ENCODE data around the gene CTAGE8. TPM values are rescaled to one million over a fixed set of nuclear protein-coding genes. Genes with fewer than 3 reads are reported as not detected.
"Not testable (repeated sequence)": the region's sequence is repeated elsewhere in the genome, so short reads cannot be mapped to it uniquely, and the experiment has no call there.

CTAGE8 gene, protein sequence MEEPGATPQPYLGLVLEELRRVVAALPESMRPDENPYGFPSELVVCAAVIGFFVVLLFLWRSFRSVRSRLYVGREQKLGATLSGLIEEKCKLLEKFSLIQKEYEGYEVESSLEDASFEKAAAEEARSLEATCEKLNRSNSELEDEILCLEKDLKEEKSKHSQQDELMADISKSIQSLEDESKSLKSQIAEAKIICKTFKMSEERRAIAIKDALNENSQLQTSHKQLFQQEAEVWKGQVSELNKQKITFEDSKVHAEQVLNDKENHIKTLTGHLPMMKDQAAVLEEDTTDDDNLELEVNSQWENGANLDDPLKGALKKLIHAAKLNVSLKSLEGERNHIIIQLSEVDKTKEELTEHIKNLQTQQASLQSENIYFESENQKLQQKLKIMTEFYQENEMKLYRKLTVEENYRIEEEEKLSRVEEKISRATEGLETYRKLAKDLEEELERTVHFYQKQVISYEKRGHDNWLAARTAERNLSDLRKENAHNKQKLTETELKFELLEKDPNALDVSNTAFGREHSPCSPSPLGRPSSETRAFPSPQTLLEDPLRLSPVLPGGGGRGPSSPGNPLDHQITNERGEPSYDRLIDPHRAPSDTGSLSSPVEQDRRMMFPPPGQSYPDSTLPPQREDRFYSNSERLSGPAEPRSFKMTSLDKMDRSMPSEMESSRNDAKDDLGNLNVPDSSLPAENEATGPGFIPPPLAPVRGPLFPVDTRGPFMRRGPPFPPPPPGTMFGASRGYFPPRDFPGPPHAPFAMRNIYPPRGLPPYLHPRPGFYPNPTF
- 3.2 TPM for total RNA-seq

DNA sequence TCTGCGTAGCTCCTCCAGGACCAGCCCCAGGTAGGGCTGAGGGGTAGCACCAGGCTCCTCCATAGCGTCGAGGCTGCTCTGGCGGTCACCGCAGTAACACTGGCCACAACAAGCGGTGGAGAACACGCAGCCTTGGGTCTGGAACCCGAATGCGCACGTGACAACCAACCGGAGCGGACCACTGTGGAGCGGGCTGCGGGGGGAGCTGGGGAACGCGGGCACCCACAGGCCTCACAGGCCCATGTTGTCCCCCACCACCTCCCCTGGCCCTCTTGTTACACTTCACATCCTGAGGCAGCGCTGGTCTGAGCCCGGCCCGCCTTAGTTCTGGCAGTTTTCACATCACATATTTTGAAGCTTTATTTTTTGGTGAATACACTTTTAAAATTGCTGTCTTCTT, at the start of gene CTAGE8:
Gene CTAGE8 (minus strand): TSS at position 101 of the 400 bp plus-strand sequence. CDS start 38 bp downstream, at position 63.
- DNase-seq (ENCODE audit: low spot score): not testable (repeated sequence)

DNA sequence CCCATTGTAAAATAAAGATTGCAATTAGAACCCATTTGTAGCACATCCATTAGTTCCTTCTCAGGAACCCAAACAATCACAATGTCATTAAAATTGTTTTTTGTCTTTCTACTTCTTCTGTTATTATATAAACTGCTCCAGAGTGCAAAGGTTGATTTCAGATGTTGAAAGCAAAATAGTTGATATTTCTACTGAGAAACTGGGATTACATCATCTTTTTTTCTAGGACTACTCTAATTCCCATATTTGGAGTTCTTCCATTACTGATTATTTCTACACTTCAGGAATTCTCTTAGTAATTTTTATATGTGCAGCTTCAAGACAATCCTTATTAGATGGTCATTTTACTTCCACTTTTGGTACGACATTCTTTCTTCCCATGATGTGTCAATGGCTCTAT, 48.4 kb upstream of the CTAGE8 start:
- DNase-seq (ENCODE audit: low spot score): not testable (repeated sequence)

DNA sequence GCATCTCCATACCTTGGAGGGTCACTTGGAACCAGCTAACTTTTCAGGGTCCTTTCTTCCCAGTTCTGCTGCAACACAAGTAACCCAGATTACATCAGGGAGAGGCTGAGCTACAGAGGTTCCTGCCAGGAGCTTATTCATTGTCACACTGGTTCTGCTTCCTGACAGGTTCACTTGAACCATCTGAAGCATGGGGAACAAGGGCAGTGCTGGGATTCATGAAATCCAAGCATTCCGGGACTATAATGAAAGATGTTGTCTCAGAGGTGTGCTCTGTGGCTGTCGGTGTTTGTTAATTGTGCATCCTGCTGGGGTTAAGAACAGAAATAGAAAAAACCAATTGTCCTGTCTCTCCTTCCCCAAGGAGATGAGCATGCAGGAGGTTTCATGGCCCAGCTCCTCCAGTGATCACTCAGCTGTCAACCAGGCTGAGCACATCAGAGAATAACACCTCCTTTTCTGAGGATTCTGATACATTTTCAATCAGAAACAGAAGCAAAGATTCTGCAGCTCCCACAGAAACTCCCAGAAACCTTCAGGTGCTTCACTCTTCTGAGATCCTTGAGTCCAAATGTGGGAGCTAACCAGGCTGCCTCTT, 42.9 kb upstream of the CTAGE8 start, which contains the start of gene OR2A1:
Gene OR2A1 (plus strand): TSS at position 548 of the 598 bp plus-strand sequence. CDS start 5,706 bp downstream, outside the sequence.
- DNase-seq (ENCODE audit: low spot score): not testable (repeated sequence)

DNA sequence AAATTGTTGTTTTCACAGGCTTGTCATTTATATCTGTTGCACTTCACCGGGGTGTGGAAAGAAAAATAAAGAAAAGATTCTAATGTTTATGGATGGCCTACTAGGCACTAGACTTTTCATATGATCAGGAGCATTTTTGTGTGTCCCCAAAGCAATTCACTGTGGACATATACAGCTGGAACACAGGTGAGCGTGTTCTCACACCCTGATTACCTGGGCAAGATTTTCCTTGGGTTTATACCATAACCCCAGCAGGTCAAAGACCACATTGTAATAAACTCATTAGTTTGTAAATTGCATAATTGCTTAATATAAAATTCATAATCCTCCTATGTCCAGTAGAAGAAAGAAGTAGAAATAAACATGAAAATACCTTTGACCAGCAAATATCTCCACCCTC, 42.1 kb upstream of the CTAGE8 start:
- DNase-seq (ENCODE audit: low spot score): not testable (repeated sequence)

DNA sequence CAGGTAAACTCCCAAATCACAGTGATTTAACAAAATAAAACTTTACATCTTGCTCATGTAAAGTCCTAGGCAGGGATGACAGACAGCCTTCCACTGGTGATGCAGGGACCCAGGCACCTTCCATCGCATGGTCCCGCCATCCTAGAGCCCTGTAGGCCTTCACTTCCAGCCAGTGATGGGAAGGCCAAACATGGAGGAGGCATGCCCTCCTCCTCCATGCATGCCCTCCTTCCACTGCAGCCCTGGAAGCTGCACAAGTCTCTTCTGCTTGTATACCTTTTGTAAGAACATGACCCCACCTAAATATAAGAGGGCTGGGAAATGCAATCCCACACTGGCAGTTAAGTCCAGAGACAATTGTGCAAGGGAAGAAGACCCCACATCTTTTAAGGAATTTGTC, 40.6 kb upstream of the CTAGE8 start:
- not testable (repeated sequence) for DNase-seq (ENCODE audit: low spot score)

DNA sequence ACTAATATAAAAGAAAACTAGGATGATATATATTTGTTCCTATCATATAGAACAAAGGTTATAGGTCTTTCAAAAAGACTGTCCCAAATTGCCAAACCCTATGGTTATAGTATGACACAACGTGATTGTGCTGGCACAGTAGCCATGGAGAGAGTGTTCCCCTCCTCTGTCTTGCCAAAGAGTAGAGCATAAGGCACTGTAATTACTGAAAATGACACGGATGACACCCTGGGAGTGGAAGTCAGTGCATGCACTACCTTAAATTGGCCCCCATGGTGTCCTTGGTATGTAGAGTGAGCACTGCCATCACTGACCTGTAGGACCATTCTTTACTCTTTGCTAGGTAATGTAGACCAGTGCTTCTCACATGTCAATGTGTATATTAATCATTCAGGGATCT, 36.1 kb upstream of the CTAGE8 start:
- not testable (repeated sequence) for DNase-seq (ENCODE audit: low spot score)

DNA sequence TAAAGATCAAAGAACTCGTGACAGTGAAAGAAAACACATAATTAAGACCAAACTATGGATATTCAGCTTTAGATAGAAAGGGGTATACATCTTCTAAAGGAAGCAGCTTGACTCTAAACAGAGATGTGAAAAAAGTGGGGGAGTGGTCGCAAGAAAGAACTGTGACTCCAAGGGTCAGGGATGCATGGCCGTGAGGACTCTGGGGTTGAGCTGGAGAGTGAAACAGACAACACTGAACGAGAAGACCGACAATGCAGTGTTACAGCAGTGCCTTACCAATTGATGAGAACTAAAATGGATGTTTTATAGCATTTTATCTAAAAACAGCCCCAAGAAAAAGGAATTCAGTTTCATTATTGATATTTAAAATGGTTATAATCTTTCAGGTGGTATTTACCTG, 34.5 kb upstream of the CTAGE8 start:
- DNase-seq (ENCODE audit: low spot score): not testable (repeated sequence)

DNA sequence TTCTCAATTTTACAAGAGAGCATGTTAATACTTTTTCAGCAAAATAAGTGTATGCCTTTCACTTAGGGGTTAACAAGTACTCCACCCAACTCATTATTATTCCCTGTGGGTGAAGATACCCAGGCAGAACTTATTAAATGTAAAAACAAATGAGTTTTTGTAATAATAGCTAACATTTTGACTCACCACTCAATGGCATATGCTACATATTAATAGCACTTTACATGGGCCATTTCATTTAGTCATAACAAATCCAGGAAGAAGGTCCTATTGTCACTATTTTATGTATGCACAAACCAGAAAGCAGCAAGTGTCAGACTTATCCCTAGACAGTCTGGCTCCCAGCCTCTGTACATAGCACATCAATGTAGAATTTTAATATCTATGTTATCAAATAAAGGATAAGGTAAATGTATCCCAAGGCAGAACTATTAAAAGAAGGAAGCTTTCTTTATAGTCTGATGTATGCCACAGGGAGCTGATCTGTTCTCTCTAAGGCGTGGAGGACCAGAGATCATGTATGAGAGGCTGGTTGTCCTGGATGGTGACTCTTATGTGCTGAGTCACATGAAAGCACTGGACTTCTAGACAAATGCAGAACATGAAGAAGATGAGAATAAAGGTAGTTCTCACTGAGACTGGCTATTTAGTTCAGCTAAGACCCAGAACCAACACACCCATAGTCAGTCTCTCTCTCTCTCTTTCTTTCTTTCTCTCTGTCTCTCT, 33.7 kb upstream of the CTAGE8 start:
- not testable (repeated sequence) for DNase-seq (ENCODE audit: low spot score)

DNA sequence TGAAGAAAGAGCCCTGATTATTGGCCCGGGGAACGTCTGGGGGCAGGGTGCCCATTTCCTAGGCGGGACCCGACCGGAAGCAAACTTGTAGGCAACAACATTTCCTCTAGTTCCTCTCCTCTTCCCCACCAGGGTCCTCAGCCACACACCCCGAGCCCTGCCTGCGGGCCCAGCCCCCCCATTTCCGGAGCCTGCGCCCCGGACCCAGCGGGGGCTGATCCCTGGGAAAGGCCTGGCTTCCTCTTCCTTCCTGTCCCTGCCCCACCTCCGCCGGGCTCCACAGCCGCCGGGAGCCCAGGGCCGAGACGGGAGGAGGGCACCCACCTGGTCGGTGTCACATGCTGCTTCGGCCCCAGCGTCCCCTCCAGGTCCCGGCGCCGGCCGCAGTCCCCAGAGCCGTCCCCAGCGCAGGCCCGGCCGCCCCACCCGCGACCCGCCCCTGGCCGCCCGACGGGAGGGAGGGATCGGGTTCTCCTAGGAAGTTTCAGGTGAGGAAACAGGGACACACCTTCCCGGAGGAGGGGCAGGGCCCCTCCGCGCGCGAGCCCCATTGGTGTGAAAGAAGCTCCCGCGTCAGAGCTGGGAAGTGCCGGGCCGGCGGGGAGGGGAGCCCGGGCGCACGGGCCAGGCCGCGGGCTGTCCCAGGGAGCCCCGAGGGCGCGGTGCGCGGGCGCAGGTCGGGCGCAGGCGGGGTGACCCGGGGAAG, 24.9 kb upstream of the CTAGE8 start:
- not testable (repeated sequence) for DNase-seq (ENCODE audit: low spot score)

DNA sequence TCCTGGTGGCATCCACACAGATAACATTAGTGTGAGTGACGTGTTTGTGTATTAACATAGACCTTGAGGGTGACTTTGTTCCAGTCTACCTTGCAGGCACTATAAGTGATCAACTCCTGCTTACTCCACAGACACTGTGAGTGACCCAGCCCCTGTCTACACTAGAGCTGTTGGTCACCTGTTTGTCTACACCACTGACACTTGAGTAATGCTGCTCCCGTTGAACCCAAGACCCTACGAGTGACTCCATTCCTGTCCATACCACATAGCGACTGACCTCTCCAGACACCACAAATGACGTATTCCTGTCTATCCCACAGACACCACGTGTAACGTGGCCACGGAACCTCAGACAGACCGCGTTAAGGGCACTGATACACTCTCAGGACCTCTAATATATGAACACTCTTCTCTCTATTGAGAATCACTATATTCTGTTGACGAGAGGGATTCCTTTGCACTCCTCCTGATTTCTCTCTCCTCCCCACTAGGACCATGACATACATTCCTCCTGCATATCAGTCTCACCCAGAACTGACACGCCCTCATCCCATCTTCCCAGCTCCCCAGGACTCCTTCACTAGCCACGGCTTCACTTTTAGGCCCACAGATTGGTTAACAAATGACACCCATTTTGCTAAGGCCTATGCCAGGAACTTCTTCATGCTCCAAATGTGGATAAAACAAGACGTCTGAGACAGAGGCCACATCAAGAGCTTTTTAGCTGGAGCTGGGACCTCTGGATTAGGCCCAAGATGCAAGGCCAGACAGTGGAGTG, 23.5 kb upstream of the CTAGE8 start:
- DNase-seq (ENCODE audit: low spot score): not testable (repeated sequence)

DNA sequence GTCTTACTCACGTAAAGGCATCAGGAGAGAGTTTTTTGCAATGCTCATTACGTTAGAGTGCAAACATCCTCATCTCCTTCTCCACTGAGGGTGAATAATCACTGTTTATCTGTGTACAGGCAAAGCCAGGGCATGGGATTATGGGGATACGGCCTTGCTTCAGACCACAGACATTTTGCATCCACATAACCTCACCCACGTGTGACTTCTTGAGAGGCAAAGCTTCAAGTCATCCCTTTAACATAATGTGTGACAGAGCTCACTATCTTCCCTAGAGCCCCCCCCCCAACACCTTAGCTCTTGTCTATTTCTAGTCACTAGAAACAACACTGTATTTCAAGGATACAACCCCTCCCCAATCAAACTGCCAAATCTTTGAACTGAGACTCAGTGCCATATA, 22.5 kb upstream of the CTAGE8 start:
- not testable (repeated sequence) for DNase-seq (ENCODE audit: low spot score)

DNA sequence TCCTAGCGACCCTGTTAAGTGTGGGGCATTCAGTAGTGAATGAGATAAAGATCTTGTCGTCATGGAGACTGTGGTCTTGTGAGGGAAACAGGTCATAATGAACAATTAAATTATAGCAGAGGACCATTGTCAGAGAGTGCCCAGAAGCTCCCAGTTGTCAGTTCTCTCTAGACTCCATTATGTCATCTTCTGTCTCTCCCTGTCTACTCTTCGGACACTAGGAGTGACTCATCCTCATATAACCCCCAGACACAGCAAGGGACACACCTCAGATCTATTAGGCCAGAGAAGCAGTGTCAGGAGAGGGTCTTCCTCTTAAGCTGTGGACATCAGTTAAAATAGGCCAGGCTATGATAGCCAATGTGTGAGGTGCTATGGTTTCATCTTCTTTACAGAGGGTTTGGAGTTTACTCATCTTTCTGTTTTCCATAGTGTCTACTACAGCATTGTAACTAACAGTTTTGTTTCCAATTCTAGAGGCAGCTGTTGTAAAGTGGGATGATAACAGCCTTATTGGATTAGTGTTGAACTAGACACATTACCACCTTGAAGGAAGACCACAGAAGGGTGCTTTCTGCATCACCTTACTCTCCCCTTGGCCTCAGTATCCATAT, 18.2 kb upstream of the CTAGE8 start:
- DNase-seq (ENCODE audit: low spot score): not testable (repeated sequence)

DNA sequence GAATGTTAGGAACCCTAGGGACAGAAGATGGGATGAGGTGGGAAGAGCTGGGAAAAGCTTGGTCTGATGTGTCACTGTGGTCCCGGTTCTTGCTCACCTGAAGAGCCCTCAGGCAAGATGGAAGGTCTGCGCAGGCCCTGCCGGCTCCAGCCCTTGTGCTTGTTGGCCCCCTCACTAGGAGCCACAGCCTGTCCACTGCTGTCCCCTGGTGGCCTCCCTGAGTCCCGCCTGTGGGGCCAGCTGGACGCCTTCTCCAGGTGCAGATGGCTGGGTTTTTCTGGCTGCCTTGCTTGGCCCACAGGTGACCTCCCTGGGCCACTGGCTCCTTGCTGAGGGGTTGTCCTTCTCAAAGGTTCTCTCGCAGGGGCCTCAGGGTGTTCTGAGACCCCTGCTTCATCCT, 14.6 kb upstream of the CTAGE8 start:
- not testable (repeated sequence) for DNase-seq (ENCODE audit: low spot score)

DNA sequence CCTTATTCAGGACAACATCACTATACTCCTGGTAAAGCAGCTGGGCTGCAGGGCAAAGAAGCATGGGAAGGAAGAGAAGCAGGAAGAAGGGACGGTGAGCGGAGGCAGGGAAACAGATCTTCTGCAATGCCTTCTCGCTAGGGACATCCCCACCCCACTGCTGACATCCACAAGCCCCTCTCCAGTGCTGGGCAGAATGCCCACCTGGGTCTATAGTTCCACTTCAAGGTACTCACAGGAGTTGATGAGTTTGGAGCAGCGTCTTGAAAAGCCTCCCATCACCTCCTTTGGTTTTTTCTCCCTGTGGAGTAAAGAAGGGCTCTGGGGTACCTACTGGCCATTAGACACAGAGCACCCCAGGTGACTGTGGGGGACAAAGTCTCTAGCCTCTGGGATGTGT, 13.4 kb upstream of the CTAGE8 start:
- not testable (repeated sequence) for DNase-seq (ENCODE audit: low spot score)

DNA sequence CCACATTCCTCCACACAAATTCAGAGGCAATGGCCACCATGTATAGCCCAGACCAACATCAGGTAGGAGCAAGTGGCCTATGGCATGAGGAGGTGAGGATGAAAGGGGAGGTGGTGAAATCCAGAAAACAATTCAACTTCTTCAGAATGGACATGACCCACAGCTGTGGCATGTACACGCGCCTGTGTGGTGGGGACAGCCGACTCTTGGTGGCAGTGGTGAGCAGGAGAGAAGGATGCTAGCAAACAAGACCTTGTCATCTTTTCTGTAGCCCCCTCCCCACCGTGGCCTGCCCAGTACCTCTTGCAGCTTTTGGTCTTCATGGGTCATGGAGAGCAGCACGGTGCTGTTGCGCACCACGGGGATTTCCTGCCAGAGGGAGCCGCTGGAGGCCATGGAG, 12.9 kb upstream of the CTAGE8 start:
- not testable (repeated sequence) for DNase-seq (ENCODE audit: low spot score)

DNA sequence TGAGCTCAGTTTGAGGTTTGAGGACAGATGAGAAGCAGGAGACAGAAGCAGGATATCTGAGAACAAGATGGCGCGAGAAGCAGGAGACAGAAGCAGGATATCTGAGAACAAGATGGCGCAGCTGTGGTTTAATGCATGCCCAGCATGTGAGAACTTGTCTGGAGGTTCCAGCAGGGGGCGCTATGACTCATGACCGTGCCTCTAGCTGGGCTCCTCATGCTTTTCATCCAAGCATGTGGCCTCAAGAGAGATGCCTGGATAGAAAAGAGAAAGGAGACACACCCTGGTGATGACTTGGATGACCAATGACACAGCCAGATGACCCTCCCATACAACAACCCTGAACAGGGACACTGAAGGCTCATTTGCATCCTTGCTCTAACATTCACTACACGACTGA, 10.9 kb upstream of the CTAGE8 start:
- not testable (repeated sequence) for DNase-seq (ENCODE audit: low spot score)

DNA sequence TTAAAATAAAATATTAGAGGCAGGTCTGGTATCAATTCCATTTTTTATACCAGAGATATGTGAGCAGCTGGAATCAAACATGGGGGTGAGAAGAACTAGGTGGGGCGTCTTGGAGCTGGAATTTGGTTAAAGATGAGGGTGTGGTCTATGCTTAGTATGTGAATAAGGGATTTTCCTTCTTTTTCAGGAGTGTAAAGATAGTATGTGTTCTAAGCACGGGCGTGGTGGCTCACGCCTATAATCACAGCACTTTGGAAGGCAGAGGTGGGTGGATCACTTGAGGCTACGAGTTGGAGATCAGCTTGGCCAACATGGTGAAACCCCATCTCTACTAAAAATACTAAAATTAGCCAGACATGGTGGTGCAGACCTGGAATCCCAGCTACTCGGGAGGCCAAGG, 6.2 kb upstream of the CTAGE8 start:
- not testable (repeated sequence) for DNase-seq (ENCODE audit: low spot score)

DNA sequence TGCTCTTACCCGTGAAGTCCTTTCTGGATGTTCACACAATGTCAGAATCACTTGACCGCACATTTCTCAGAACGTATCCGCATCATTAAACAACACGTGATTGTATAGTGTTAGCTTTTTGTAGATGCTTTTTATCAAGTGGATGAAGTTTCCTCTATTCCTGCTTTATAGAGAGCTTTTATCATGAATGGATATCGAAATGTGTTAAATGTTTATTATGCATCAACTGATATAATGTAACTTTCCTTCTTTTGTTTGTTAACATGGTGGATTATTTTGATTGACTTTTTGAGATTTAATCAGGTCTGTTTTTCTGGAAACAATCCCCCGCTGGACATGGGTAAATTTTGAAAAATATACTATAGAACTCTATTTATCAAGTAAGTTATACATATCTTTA, 4.4 kb downstream of the CTAGE8 start, which contains the start of gene OR2A7:
Gene OR2A7 (minus strand): TSS at position 101 of the 400 bp plus-strand sequence. CDS start 5,164 bp downstream, outside the sequence.
- not testable (repeated sequence) for DNase-seq (ENCODE audit: low spot score)

DNA sequence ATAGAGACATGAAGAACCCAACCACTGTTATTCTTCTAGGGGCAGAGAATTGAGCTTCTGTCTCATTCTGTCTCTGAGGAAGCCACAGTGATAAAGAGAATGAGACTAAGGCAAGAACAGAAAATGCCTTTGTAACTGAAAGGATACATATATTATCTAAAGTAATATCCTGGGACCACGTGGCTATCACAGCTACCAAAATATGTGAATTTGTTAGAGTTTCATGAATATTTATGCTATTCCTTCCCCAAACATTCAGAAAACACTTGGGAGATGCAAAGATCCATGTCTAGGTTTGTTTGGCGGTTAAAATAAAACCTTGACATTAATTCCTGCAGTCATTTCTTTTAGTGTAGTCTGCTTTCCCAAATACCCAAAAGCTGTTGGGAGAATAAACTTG, 7.0 kb downstream of the CTAGE8 start:
- not testable (repeated sequence) for DNase-seq (ENCODE audit: low spot score)
